Heart left ventricle (tissue), 16 donors: ENCODE data around the gene GFM2. TPM values are rescaled to one million over a fixed set of nuclear protein-coding genes. Genes with fewer than 3 reads are reported as not detected.

Experiments used
- ATAC-seq, 4 donors: fragments of 200-7000 bp; cut with Tn5 transposase; one replicate each; pipeline ENCODE4 v1.9.1; 2020 to 2022; ENCODE audit warnings: moderate library complexity in 4 of 4, mild to moderate bottlenecking in 3 of 4, moderate number of reproducible peaks in 1 of 4
- DNase-seq, 5 donors: peaks; one replicate each; pipeline ENCODE4 v3.0.0-alpha.2; 2020
- H3K27ac ChIP-seq, 12 donors: fragments of 200-600 bp; sonication (generic) in 4 of 12; one replicate each; pipeline versions ENCODE4 v1.5.0 to v1.8.0; 2016 to 2022; ENCODE audit warnings: mild to moderate bottlenecking in 2 of 12
- H3K27me3 ChIP-seq, 9 donors: fragments of 200-600 bp; sonication (generic) in 2 of 9; one replicate each; pipeline versions ENCODE4 v1.5.1 to v1.8.0; 2016 to 2022; ENCODE audit warnings: mild to moderate bottlenecking in 3 of 9
- H3K36me3 ChIP-seq, 9 donors: fragments of 200-600 bp; sonication (generic) in 2 of 9; one replicate each; pipeline versions ENCODE4 v1.5.0 to v1.8.0; 2018 to 2022; ENCODE audit warnings: mild to moderate bottlenecking in 2 of 9
- H3K4me1 ChIP-seq, 12 donors: fragments of 200-600 bp; sonication (generic) in 4 of 12; one replicate each; pipeline versions ENCODE4 v1.5.0 to v1.8.0; 2016 to 2022; ENCODE audit warnings: mild to moderate bottlenecking in 3 of 12
- H3K4me3 ChIP-seq, 12 donors: fragments of 200-600 bp; sonication (generic) in 4 of 12; one replicate each; pipeline versions ENCODE4 v1.5.0 to v1.8.0; 2017 to 2022; ENCODE audit warnings: mild to moderate bottlenecking in 9 of 12, moderate library complexity in 4 of 12
- H3K9me3 ChIP-seq, 12 donors: fragments of 200-600 bp; sonication (generic) in 4 of 12; one replicate each; pipeline versions ENCODE4 v1.5.0 to v1.8.0; 2016 to 2022; ENCODE audit warnings: mild to moderate bottlenecking in 1 of 12
- POLR2A ChIP-seq, 2 donors: fragments of 450-650 bp; IDR thresholded peaks; one replicate each; pipeline ENCODE4 v1.6.1; 2017; ENCODE audit warnings: antibody characterized with exemption in 2 of 2, mild to moderate bottlenecking in 2 of 2, moderate library complexity in 2 of 2
- WGBS, 4 donors: extraction: QIAGEN DNeasy Blood & Tissue Kit in 2 of 4; methylation state at CpG; one replicate each; pipeline versions ENCODE4 v1.1.5 to v1.1.7; 2013 to 2018; 5-methylcytosine and 5-hydroxymethylcytosine counted together
- intact Hi-C, 10 donors: fragments of 100-400 bp; cut with DNase I; formaldehyde crosslinking; loops; one replicate each; pipeline versions ENCODE4 v1.11.1 to v1.14.2; 2022
- polyA plus RNA-seq, 2 donors: library from polyadenylated mRNA; stranded (reverse); fragments of 200-250 nt; gene quantifications; one replicate each; pipeline ENCODE4 v1.2.3, GENCODE V29; 2013
- total RNA-seq, 9 donors: library from RNA; depleted of rRNA in 2 of 9; stranded (reverse); fragments of >200 nt in 2 of 9; fragmentation: NEBNext Ultra II Directional in 3 of 9; extraction: Animal tissue kit (Norgen Biotek cat#: 25700) in 3 of 9; gene quantifications; one replicate each; pipeline versions ENCODE4 v1.1.0 to v1.2.4, GENCODE V29; 2016 to 2023
- TF ChIP-seq, protein P1 (sequence below), 12 donors: fragments of 200-600 bp; sonication (generic) in 4 of 12; IDR thresholded peaks; one replicate each; pipeline versions ENCODE4 v1.5.0 to v1.8.0; 2018 to 2022; ENCODE audit warnings: antibody characterized with exemption in 12 of 12, mild to moderate bottlenecking in 5 of 12
- donor health status: ischemic (EF 13 %, LVEDD 7.1; RV severe dilation, severe dysfunction).
- donor health status: healthy with polysubstance abuse.
- donor health status: DM: no; HTN: yes; CAD: no.
- donor health status: DM: no; HTN: no; CAD: no.
- donor health status: ischemic (EF 25% LVEDD 6.9; RV normal size, moderate dysfunction).
- donor health status: ischemic (EF 25% LVEDD 5.7; RV mildly dilated, moderate dysfunction).
- donor health status: healthy.
- donor health status: DM: yes; HTN: yes; CAD: no.
- donor health status: ischemic (EF 35%, LVEDD 5.7; RV mildly dilated, moderate dysfunction).
- donor health status: nonischemic (EF 11% LVEDD 7.7; RV severe dilation, severe dysfunction).
- donor health status: DM: yes; HTN: yes; CAD: no.
- donor health status: PGD.
- donor health status: ischemic (EF 29% LVEDD 5.4; RV normal size, mild dysfunction).
- donor health status: nonischemic (EF 23%, LVEDD 6.1; RV moderate dilation, normal function).

GFM2 gene
- total and polyA plus RNA-seq, 11 donors, result 26.3 to 54.9 (median 39.9) TPM

DNA sequence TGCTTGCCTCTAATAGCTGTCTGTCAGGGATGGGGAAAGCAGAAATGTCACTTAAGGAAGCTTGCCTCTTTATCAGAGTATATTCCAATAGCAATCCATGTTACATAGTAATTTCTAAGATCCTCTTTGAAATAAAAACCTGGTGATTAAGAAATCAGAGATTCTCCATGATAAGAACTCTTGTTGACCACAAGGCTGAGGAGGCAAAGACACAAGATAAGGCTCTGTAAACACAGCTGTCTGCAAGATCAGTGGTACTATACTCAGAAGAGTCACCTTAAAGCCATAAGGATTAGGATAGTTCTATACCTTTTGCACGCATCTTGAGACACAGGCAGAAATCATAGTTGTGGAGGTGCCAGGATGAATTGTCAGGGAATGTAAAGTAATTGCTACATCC is 41.6 kb downstream of the GFM2 start:
- intact Hi-C loops, result no loop called here
- WGBS, 4 donors, result 96 to 100% (median 98%) methylated on average over 1 of the region's 1 CpG
- H3K36me3 ChIP-seq, result peaks cover 0 to 100% (median 98%) of the 10 kb centered on the region in 9 donors
- no peak overlapping the region for H3K27ac ChIP-seq
- TF ChIP-seq POLR2A (IDR thresholded peaks at IDR 0.05), result no peak
- TF ChIP-seq, protein P1, sequence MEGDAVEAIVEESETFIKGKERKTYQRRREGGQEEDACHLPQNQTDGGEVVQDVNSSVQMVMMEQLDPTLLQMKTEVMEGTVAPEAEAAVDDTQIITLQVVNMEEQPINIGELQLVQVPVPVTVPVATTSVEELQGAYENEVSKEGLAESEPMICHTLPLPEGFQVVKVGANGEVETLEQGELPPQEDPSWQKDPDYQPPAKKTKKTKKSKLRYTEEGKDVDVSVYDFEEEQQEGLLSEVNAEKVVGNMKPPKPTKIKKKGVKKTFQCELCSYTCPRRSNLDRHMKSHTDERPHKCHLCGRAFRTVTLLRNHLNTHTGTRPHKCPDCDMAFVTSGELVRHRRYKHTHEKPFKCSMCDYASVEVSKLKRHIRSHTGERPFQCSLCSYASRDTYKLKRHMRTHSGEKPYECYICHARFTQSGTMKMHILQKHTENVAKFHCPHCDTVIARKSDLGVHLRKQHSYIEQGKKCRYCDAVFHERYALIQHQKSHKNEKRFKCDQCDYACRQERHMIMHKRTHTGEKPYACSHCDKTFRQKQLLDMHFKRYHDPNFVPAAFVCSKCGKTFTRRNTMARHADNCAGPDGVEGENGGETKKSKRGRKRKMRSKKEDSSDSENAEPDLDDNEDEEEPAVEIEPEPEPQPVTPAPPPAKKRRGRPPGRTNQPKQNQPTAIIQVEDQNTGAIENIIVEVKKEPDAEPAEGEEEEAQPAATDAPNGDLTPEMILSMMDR (IDR thresholded peaks at IDR 0.05), result no peak
- DNase-seq (no peak), ATAC-seq (no peak)
- no peak overlapping the region for H3K4me3 ChIP-seq
- H3K4me1 ChIP-seq, result no peaks in the 10 kb centered on the region
- H3K9me3 ChIP-seq, result no peaks in the 10 kb centered on the region
- no peaks in the 10 kb centered on the region for H3K27me3 ChIP-seq

DNA sequence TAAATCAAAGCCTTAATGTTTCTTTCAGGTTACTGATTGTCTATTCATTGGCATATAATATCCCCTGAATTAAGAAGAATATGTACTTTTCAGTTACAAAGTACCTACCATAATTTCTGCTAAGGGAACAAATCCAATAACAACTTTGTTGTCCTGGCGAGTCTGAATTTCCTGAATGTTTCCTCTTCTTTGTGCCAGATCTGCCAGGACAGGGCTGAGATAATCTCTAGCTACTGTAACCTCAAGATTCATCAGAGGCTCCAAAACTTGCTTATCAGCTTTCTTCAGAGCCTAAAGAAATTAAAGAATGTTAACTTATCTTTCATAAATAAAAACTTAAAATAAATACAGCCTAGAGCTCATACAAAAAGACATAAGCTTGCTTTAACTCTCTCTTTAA is 44.6 kb downstream of the GFM2 start:
- Histone ChIP-seq H3K4me3 (no peak overlapping the region), H3K4me1 (no peaks in the 10 kb centered on the region), H3K27me3 (no peaks in the 10 kb centered on the region), H3K36me3 (peaks cover 0 to 100% (median 98%) of the 10 kb centered on the region in 9 donors), H3K27ac (no peak overlapping the region), H3K9me3 (no peaks in the 10 kb centered on the region)
- no peak for DNase-seq
- TF ChIP-seq POLR2A (IDR thresholded peaks at IDR 0.05), result no peak
- ATAC-seq, result no peak
- 36 to 58% (median 56%) methylated on average over 1 of the region's 1 CpG for WGBS, 4 donors
- intact Hi-C loops, result no loop called here

DNA sequence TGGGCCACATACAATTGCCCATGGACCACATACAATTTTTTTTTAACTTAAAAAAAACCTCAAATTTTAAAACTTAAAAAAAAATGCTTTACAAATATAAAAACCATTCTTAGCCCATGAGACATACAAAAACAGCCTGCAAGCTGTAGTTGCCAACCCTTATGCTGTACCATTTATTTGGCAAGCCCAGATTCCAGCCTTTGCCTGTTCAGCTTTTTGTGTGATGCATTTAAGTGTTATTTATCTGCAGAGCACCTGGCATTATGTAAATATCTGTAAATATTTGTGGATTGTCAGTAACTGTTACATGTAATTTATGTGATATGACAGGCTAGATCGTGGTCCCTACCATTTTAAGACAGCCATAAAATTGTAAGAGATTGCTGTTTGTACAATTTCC is 49.3 kb downstream of the GFM2 start:
- no peak for ATAC-seq
- 81 to 100% (median 89%) methylated on average over 1 of the region's 1 CpG for WGBS, 4 donors
- Histone ChIP-seq H3K4me1 (no peaks in the 10 kb centered on the region), H3K27me3 (no peaks in the 10 kb centered on the region), H3K9me3 (no peaks in the 10 kb centered on the region), H3K27ac (no peak overlapping the region), H3K36me3 (peaks cover 0 to 100% (median 93%) of the 10 kb centered on the region in 9 donors), H3K4me3 (no peak overlapping the region)
- no peak for DNase-seq
- intact Hi-C loops, result no loop called here
- TF ChIP-seq POLR2A (IDR thresholded peaks at IDR 0.05), result no peak

DNA sequence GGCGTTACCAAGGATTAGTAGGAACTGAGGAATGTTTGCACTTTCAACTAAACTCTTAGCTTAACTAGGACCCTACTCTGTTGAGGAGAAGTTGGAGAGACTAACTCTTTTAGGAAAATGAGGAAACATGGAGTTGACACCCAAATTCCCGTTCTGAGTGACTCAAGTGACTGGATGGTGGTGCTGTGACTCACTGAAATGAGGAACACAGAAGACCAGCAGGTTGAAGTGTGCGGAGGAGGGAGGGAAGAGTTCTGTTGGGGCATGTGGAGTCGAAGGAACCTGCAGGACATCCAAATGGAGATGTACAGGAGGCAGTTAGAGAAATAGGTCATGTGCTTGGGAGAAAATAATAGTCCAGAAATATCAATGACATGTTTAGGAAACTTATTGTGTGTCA is 73.7 kb downstream of the GFM2 start:
- Histone ChIP-seq H3K4me3 (no peak overlapping the region), H3K36me3 (peaks cover 0 to 92% (median 88%) of the 10 kb centered on the region in 9 donors), H3K4me1 (peaks cover 0 to 8% (median 0%) of the 10 kb centered on the region in 12 donors), H3K27me3 (no peaks in the 10 kb centered on the region), H3K27ac (no peak overlapping the region), H3K9me3 (no peaks in the 10 kb centered on the region)
- DNase-seq (no peak), ATAC-seq (no peak)
- intact Hi-C loops, result no loop called here
- 90 to 96% (median 92%) methylated on average over 4 of the region's 4 CpGs for WGBS, 4 donors
- no peak for TF ChIP-seq POLR2A (IDR thresholded peaks at IDR 0.05)
- TF ChIP-seq, protein P1 (IDR thresholded peaks at IDR 0.05), result no peak

DNA sequence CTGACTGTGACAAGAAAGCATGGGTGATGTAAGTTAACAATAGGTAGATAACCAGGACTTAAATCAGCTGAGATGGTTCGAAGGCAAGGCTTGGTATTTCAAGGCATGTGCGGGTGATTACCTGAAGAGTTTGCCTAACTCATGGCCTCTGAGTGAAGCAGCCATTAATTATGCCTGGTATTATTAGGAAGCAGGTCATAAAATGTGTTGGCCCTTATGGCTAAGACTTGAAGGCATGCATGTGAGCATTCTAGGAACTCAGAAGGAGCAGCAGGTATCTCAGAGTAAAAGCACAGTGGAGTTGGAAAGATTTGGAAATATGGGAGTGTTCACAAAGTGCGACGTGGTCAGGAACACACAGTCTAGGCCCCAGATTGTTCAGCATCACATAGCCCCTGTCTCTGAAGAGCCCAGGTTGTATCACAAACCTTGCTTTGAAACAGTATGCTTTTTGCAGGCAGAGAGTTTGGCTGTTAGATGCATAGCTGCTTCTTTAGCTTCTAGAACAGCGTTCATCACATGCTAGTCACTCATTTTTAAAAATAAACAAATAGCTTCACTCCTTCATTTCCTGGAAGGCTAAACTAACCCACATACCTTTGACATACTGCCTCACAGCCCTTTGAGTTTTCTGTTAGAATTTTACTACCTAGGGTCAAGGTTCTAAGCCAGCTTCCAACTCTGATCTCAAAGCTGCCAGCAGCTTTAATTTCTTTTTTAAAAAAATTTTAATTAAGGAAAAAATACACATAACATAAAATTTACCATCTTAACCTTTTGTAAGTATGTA is 79.8 kb downstream of the GFM2 start:
- 74 to 82% (median 81%) methylated on average over 5 of the region's 5 CpGs for WGBS, 4 donors
- no peak for TF ChIP-seq POLR2A (IDR thresholded peaks at IDR 0.05)
- TF ChIP-seq, protein P1 (IDR thresholded peaks at IDR 0.05), result no peak
- intact Hi-C loops, result loop anchor here in 4 of 10 donors (5.0 to 10.0 kb wide), 3 partner anchors 80 to 1122 kb away; partner anchors contain the start of genes GFM2 (in 2 of the 4), NSA2 (in 2 of the 4), ANKRA2 (in 1 of the 4) and GCNT4 (in 1 of the 4)
- peak overlapping the region in 5 of 12 donors; percentile 87 to 96 (median 91) for H3K27ac ChIP-seq
- ATAC-seq (no peak), DNase-seq (no peak)
- no peaks in the 10 kb centered on the region for H3K27me3 ChIP-seq
- peaks cover 0 to 35% (median 30%) of the 10 kb centered on the region in 9 donors for H3K36me3 ChIP-seq
- peaks cover 0 to 29% (median 18%) of the 10 kb centered on the region in 12 donors for H3K4me1 ChIP-seq
- H3K4me3 ChIP-seq, result peak overlapping the region in 5 of 12 donors; percentile 79 to 98 (median 94)
- no peaks in the 10 kb centered on the region for H3K9me3 ChIP-seq
